BE2C (cell line): ENCODE measurements around the gene PYGB.

Experiments used
- DNase-seq: peaks from one replicate; pipeline ENCODE4 v3.0.0-alpha.2; 2020
- H3K27me3 ChIP-seq: fragments of 250-450 bp; sonication (Bioruptor Pico); 2 replicates; pipeline ENCODE4 v1.5.1; 2020; ENCODE audit warnings: mild to moderate bottlenecking
- H3K36me3 ChIP-seq: fragments of 250-450 bp; sonication (Bioruptor Pico); 2 replicates; pipeline ENCODE4 v1.5.1; 2020; ENCODE audit warnings: mild to moderate bottlenecking
- H3K4me1 ChIP-seq: fragments of 250-450 bp; sonication (Bioruptor Pico); 2 replicates; pipeline ENCODE4 v1.5.1; 2020
- H3K4me3 ChIP-seq: 2 replicates; pipeline ENCODE4 v1.5.1; 2011; ENCODE audit warnings: low read depth, low read length
- H3K9me3 ChIP-seq: fragments of 250-450 bp; sonication (Bioruptor Pico); 2 replicates; pipeline ENCODE4 v1.5.1; 2020
- CTCF ChIP-seq: IDR thresholded peaks from 2 replicates; pipeline ENCODE4 v1.5.1; 2012; ENCODE audit warnings: mild to moderate bottlenecking, low read depth, low read length

Gene PYGB

GRCh38 chr20:25272223-25273000 is 24.5 kb downstream of the PYGB start:
- Histone ChIP-seq H3K4me1 (peaks cover 5% of the 10 kb centered on the region; the same call in 1 of the 2 replicates), H3K9me3 (no peaks in the 10 kb centered on the region), H3K4me3 (no peak overlapping the region), H3K27me3 (no peaks in the 10 kb centered on the region), H3K36me3 (peaks cover 49% of the 10 kb centered on the region)
- DNase-seq, result peak; percentile 2
- TF ChIP-seq CTCF, result no peak

GRCh38 chr20:25273046-25273445 is 25.2 kb downstream of the PYGB start:
- no peak for TF ChIP-seq CTCF
- Histone ChIP-seq H3K4me3 (no peak overlapping the region), H3K4me1 (peaks cover 5% of the 10 kb centered on the region; the same call in 1 of the 2 replicates), H3K36me3 (peaks cover 55% of the 10 kb centered on the region), H3K27me3 (no peaks in the 10 kb centered on the region), H3K9me3 (no peaks in the 10 kb centered on the region)
- DNase-seq, result peak; percentile 4

GRCh38 chr20:25273541-25274358 is 25.9 kb downstream of the PYGB start:
- Histone ChIP-seq H3K36me3 (peaks cover 62% of the 10 kb centered on the region), H3K27me3 (no peaks in the 10 kb centered on the region), H3K4me3 (no peak overlapping the region), H3K9me3 (no peaks in the 10 kb centered on the region), H3K4me1 (peaks cover 5% of the 10 kb centered on the region; the same call in 1 of the 2 replicates)
- peak; percentile 3 for DNase-seq
- TF ChIP-seq CTCF, result no peak

GRCh38 chr20:25274481-25274880 is 26.6 kb downstream of the PYGB start:
- TF ChIP-seq CTCF, result no peak
- Histone ChIP-seq H3K9me3 (no peaks in the 10 kb centered on the region), H3K36me3 (peaks cover 67% of the 10 kb centered on the region), H3K4me1 (peaks cover 5% of the 10 kb centered on the region; the same call in 1 of the 2 replicates), H3K27me3 (no peaks in the 10 kb centered on the region), H3K4me3 (no peak overlapping the region)
- DNase-seq, result peak; percentile 18

GRCh38 chr20:25274891-25275812 is 27.3 kb downstream of the PYGB start:
- DNase-seq, result peak; percentile 1
- Histone ChIP-seq H3K36me3 (peaks cover 67% of the 10 kb centered on the region), H3K9me3 (no peaks in the 10 kb centered on the region), H3K4me3 (no peak overlapping the region), H3K27me3 (no peaks in the 10 kb centered on the region), H3K4me1 (peaks cover 8% of the 10 kb centered on the region)
- no peak for TF ChIP-seq CTCF
